ENCODE measurements around the gene CA7. TPM values are rescaled to one million over a fixed set of nuclear protein-coding genes. Genes with fewer than 3 reads are reported as not detected.

The CA7 gene
- total RNA-seq, 1 donor from 2014 or later: not detected

DNA sequence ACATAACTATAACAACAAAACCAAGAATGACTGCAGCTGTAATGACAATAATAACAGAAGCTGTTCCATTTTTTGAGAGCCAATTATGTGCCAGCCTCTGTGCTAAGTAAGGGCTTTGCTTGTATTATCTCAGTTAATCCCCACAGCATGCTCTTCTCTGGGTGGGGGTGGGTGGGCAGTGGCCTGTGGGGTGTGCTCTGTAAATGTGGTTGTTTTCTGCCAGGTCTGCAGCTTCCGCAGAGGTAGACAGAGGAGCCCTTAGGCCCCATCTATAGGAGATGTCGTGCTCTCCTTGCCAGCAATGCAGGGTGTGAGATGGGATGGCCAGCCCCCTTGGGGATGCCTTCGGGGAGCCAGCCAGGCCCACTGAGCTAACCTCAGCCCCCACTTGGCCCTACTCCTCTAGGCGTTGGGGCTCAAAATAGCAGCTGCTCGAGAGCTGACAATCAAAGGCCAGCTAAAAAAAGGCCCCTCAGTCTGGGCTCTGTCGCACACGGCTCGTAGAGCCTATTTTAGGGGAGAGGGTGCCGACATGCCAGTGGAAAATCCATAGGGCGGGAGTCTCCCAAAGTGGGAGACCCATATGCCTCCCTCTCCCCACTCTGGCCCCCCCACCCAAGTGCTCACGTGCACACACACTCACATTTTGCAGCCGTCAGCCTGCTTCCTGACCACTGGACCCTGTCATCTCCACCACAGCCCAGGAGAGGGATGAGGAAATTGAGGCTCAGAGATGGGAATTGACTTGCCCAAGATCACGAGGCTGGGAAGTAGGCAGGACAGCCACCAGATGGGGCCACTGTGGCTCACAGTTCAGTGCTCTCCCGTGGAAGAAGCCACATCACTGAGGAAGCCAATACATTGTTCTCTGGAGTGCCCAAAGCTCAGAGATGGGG, 58.7 kb downstream of the CA7 start:
- Histone ChIP-seq H3K27me3 (no peaks in the 10 kb centered on the region), H3K27ac (no peak overlapping the region), H3K4me1 (peaks cover 38% of the 10 kb centered on the region), H3K9me3 (no peaks in the 10 kb centered on the region), H3K4me3 (no peak overlapping the region), H3K36me3 (no peaks in the 10 kb centered on the region)
- TF ChIP-seq, protein P1, sequence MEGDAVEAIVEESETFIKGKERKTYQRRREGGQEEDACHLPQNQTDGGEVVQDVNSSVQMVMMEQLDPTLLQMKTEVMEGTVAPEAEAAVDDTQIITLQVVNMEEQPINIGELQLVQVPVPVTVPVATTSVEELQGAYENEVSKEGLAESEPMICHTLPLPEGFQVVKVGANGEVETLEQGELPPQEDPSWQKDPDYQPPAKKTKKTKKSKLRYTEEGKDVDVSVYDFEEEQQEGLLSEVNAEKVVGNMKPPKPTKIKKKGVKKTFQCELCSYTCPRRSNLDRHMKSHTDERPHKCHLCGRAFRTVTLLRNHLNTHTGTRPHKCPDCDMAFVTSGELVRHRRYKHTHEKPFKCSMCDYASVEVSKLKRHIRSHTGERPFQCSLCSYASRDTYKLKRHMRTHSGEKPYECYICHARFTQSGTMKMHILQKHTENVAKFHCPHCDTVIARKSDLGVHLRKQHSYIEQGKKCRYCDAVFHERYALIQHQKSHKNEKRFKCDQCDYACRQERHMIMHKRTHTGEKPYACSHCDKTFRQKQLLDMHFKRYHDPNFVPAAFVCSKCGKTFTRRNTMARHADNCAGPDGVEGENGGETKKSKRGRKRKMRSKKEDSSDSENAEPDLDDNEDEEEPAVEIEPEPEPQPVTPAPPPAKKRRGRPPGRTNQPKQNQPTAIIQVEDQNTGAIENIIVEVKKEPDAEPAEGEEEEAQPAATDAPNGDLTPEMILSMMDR (IDR thresholded peaks at IDR 0.05): no peak
- DNase-seq (no peak), ATAC-seq (no peak)
- intact Hi-C loops (cut with DNase I): no loop called here

Other genes with a start within 250 kb of the CA7 start
- 38.1 TPM for gene CMTM3, start 239.7 kb upstream of the CA7 start, total RNA-seq
- gene CMTM4, start 147.7 kb upstream of the CA7 start, total RNA-seq: 58.0 TPM
- gene DYNC1LI2, start 92.8 kb upstream of the CA7 start, total RNA-seq: 122 TPM
- 0.26 TPM for gene TERB1, start 42.8 kb upstream of the CA7 start, total RNA-seq
- gene NAE1, start 13.4 kb upstream of the CA7 start, total RNA-seq: 41.8 TPM
- gene PDP2, start 36.1 kb downstream of the CA7 start, total RNA-seq: 22.4 TPM
- gene CDH16, start 74.5 kb downstream of the CA7 start, total RNA-seq: not detected
- gene RRAD, start 81.1 kb downstream of the CA7 start, total RNA-seq: 11.1 TPM
- 69.4 TPM for gene CIAO2B, start 90.0 kb downstream of the CA7 start, total RNA-seq
- gene CES2, start 91.1 kb downstream of the CA7 start, total RNA-seq: 35.8 TPM
- gene CES3, start 116.9 kb downstream of the CA7 start, total RNA-seq: 3.4 TPM
- gene CES4A, start 144.2 kb downstream of the CA7 start, total RNA-seq: 13.3 TPM
- gene CBFB, start 184.7 kb downstream of the CA7 start, total RNA-seq: 63.0 TPM